ENCODE data around the gene PDGFC.

The PDGFC gene

GRCh38 chr4:156782491-156782890, 189.1 kb downstream of the PDGFC start:
- DNase-seq (ENCODE audit: low spot score), result no peak

- DNase-seq (ENCODE audit: low spot score), result no peak
These were observed 189.7 kb downstream of the PDGFC start for GRCh38 chr4:156781852-156782251.

- peak; percentile 21 for DNase-seq (ENCODE audit: low spot score)
These were observed 191.8 kb downstream of the PDGFC start for GRCh38 chr4:156779774-156780173.

GRCh38 chr4:156779042-156779441, 192.6 kb downstream of the PDGFC start:
- no peak for DNase-seq (ENCODE audit: low spot score)

- DNase-seq (ENCODE audit: low spot score), result no peak
These were observed 193.0 kb downstream of the PDGFC start for GRCh38 chr4:156778606-156779005.

- DNase-seq (ENCODE audit: low spot score), result no peak
These were observed 193.5 kb downstream of the PDGFC start for GRCh38 chr4:156778093-156778492.

- DNase-seq (ENCODE audit: low spot score), result no peak
These were observed 195.8 kb downstream of the PDGFC start for GRCh38 chr4:156775813-156776212.

- DNase-seq (ENCODE audit: low spot score), result no peak
These were observed 197.2 kb downstream of the PDGFC start for GRCh38 chr4:156774422-156774821.

GRCh38 chr4:156773648-156774357, 197.8 kb downstream of the PDGFC start:
- no peak for DNase-seq (ENCODE audit: low spot score)

GRCh38 chr4:156771171-156771837, 200.3 kb downstream of the PDGFC start:
- DNase-seq (ENCODE audit: low spot score), result no peak

- DNase-seq (ENCODE audit: low spot score), result no peak
These were observed 201.5 kb downstream of the PDGFC start for GRCh38 chr4:156770140-156770539.

GRCh38 chr4:156767911-156768415, 203.6 kb downstream of the PDGFC start:
- no peak for DNase-seq (ENCODE audit: low spot score)

- DNase-seq (ENCODE audit: low spot score), result no peak
These were observed 204.8 kb downstream of the PDGFC start for GRCh38 chr4:156766846-156767245.

- DNase-seq (ENCODE audit: low spot score), result no peak
These were observed 206.3 kb downstream of the PDGFC start for GRCh38 chr4:156765277-156765676.

- DNase-seq (ENCODE audit: low spot score), result no peak
These were observed 206.8 kb downstream of the PDGFC start for GRCh38 chr4:156764846-156765245.

GRCh38 chr4:156764145-156764544, 207.5 kb downstream of the PDGFC start:
- DNase-seq (ENCODE audit: low spot score), result no peak

- DNase-seq (ENCODE audit: low spot score), result no peak
These were observed 208.1 kb downstream of the PDGFC start for GRCh38 chr4:156763511-156763910.

- DNase-seq (ENCODE audit: low spot score), result no peak
These were observed 208.7 kb downstream of the PDGFC start for GRCh38 chr4:156762851-156763250.

- DNase-seq (ENCODE audit: low spot score), result no peak
These were observed 215.5 kb downstream of the PDGFC start for GRCh38 chr4:156756118-156756517.

GRCh38 chr4:156754832-156755570, 216.6 kb downstream of the PDGFC start:
- no peak for DNase-seq (ENCODE audit: low spot score)

GRCh38 chr4:156751486-156751885, 220.1 kb downstream of the PDGFC start:
- no peak for DNase-seq (ENCODE audit: low spot score)

GRCh38 chr4:156749426-156750403, 221.9 kb downstream of the PDGFC start:
- no peak for DNase-seq (ENCODE audit: low spot score)

All from hepatic stellate cell (primary cell).